ENCODE data around the gene MDN1. TPM values are rescaled to one million over a fixed set of nuclear protein-coding genes. Genes with fewer than 3 reads are reported as not detected.
A peak's percentile ranks its signal among the peaks of the same experiment; 100 is the strongest.

The MDN1 gene
- total RNA-seq, 4 donors from 2014 or later = 14.5 to 38.6 (median 27.8) TPM

DNA sequence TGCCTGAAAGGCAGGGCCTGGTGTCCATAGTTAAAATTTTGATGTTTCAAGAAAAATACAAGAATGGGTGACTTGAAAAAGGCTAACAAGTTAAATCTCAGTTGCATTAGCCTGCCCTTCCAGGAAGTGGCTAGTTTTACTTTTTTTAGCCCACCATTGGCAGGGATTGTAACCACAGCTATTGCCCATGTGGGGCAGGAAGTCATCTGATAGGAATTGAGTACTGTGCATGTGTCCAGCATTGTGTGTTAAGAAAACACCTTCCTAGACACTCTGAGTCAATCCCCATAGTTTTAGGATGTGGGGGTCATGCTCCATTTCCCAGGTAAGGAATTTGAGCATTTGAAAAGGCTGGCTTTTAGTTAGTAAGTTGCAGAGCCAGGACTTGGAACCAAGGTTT lies 207.9 kb downstream of the MDN1 start:
- DNase-seq (ENCODE audit: low spot score in 2 of 2) = no peak
- H3K4me3 ChIP-seq (ENCODE audit: low read depth, poor library complexity, severe bottlenecking) = no peak overlapping the region
- TF ChIP-seq, protein P1, sequence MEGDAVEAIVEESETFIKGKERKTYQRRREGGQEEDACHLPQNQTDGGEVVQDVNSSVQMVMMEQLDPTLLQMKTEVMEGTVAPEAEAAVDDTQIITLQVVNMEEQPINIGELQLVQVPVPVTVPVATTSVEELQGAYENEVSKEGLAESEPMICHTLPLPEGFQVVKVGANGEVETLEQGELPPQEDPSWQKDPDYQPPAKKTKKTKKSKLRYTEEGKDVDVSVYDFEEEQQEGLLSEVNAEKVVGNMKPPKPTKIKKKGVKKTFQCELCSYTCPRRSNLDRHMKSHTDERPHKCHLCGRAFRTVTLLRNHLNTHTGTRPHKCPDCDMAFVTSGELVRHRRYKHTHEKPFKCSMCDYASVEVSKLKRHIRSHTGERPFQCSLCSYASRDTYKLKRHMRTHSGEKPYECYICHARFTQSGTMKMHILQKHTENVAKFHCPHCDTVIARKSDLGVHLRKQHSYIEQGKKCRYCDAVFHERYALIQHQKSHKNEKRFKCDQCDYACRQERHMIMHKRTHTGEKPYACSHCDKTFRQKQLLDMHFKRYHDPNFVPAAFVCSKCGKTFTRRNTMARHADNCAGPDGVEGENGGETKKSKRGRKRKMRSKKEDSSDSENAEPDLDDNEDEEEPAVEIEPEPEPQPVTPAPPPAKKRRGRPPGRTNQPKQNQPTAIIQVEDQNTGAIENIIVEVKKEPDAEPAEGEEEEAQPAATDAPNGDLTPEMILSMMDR (IDR thresholded peaks at IDR 0.05) = no peak
- TF ChIP-seq POLR2A (IDR thresholded peaks at IDR 0.05) = no peak
- intact Hi-C loops (cut with DNase I; ENCODE audit: low total_unique reads) = loop anchor here (10.0 kb wide), 1 partner anchor 177 kb away; the partner anchor contains the start of gene ANKRD6

DNA sequence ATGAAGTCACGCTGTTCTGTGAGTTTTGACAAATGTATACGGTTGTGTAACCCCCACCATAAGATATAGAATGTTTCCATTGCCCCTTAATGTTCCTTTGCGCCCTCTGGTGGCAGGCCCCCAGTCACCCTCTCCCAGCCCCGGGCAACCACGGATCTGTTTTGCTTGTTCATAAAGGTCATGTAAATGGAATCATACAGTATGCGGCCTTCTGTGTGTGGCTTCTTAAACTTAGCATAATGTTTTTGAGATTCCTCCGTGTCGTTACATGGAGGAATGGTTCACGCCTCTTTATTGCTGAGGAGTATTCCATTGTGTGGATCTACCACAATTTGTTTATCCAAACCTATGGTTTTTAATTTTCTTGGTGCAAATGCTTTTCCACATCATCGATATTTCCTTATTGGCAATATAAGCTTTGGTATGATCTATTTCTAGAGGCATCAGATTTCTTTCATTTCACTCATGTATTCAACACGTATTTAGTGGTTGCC lies 209.4 kb downstream of the MDN1 start:
- 60 to 64% methylated on average over 11 of the region's 11 CpGs for WGBS, 2 donors
- no peak overlapping the region for H3K4me3 ChIP-seq (ENCODE audit: low read depth, poor library complexity, severe bottlenecking)
- TF ChIP-seq, protein P1 (IDR thresholded peaks at IDR 0.05) = no peak
- TF ChIP-seq POLR2A (IDR thresholded peaks at IDR 0.05) = no peak
- intact Hi-C loops (cut with DNase I; ENCODE audit: low total_unique reads) = loop anchor here (10.0 kb wide), 1 partner anchor 175 kb away; the partner anchor contains the start of gene ANKRD6
- peak; percentile 32 to 91 for DNase-seq (ENCODE audit: low spot score in 2 of 2)

DNA sequence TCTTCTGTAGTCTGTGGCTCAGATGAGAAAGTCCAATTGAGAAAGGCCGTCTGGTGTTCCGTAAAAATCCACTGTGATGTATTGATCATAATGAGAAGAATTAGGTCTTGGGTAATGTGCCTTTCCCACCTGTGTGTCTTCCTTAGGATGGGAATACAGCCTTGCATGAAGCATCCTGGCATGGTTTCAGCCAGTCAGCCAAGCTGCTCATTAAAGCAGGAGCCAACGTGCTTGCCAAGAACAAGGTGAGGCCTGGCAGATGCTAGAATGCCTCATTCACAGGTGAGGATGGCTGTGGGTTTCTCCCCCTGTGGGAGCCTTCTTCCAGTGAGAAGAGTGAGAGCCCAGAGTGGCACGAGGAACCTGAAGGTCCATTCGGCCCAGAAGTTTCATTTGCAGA lies 213.7 kb downstream of the MDN1 start:
- intact Hi-C loops (cut with DNase I; ENCODE audit: low total_unique reads) = no loop called here
- DNase-seq (ENCODE audit: low spot score in 2 of 2) = peak in 1 of 2 donors; percentile 18
- TF ChIP-seq, protein P1 (IDR thresholded peaks at IDR 0.05) = no peak
- no peak for TF ChIP-seq POLR2A (IDR thresholded peaks at IDR 0.05)
- H3K4me3 ChIP-seq (ENCODE audit: low read depth, poor library complexity, severe bottlenecking) = no peak overlapping the region
- WGBS, 2 donors = 63 to 70% methylated on average over 5 of the region's 5 CpGs

DNA sequence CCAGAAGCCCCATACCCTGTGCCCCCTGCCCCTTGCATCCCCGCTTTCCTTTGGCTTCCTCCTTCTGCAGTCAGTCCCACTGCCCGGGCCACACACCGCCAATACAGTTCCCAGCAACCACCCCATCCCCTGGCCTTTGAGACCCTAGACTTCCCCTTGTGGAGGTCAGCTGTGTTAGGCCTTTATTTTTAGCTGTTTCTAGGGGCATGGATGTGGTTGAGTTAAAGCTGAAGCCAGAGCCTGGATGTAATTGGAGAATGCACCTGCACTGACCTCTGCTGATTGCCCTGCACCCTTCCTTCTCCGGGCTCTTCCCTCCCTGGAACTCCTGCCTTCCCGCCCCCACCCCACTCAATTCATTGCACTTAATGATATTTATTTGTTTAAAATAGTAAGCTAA lies 214.9 kb downstream of the MDN1 start:
- no peak for DNase-seq (ENCODE audit: low spot score in 2 of 2)
- intact Hi-C loops (cut with DNase I; ENCODE audit: low total_unique reads) = no loop called here
- H3K4me3 ChIP-seq (ENCODE audit: low read depth, poor library complexity, severe bottlenecking) = no peak overlapping the region
- no peak for TF ChIP-seq POLR2A (IDR thresholded peaks at IDR 0.05)
- TF ChIP-seq, protein P1 (IDR thresholded peaks at IDR 0.05) = no peak
- WGBS, 2 donors = 93 to 94% methylated on average over 5 of the region's 5 CpGs

DNA sequence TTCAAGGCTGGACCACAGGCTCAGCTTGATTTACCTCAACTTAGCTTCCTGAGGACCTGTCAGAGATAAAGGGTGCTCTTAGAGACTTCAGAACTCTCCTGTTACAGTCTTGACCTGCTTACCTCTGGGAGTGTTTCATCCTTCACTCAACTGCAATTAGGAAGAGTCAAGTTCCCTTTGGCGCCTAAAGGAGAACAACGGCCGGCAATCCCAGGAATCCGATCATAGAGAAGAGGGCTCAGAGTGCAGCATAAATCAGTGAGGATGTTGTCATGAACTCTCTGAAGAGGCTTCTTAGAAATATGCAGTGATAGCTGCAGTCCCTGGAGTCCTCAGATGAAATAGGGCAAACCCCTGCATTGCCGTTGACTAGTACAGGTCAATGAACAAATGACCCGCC lies 217.4 kb downstream of the MDN1 start:
- WGBS, 2 donors = 98 to 99% methylated on average over 6 of the region's 6 CpGs
- DNase-seq (ENCODE audit: low spot score in 2 of 2) = no peak
- no peak overlapping the region for H3K4me3 ChIP-seq (ENCODE audit: low read depth, poor library complexity, severe bottlenecking)
- no peak for TF ChIP-seq POLR2A (IDR thresholded peaks at IDR 0.05)
- TF ChIP-seq, protein P1 (IDR thresholded peaks at IDR 0.05) = no peak
- intact Hi-C loops (cut with DNase I; ENCODE audit: low total_unique reads) = no loop called here

DNA sequence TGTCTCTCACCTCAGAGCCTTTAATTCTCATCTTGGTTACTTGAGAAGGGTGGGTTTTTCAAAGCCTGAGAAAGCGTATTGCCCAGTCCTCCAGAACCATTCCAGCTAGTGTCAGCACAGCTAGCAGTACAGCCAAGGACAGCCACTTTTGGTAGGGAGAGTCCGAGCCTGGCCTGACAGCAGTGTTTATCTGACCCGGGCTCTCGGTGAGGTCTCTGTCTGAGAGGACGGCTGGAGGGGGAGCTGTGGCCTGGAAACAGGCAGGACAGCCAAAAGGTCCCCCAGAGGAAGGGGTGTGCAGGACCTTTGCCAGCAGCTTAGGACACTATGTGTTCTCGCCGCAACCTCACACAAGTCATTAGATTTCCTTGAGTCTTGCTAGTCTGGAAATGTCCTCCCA lies 219.9 kb downstream of the MDN1 start:
- H3K4me3 ChIP-seq (ENCODE audit: low read depth, poor library complexity, severe bottlenecking) = no peak overlapping the region
- intact Hi-C loops (cut with DNase I; ENCODE audit: low total_unique reads) = loop anchor here (10.0 kb wide), 1 partner anchor 105 kb away; no protein-coding TSS in a partner anchor
- 84 to 89% methylated on average over 7 of the region's 7 CpGs for WGBS, 2 donors
- no peak for DNase-seq (ENCODE audit: low spot score in 2 of 2)
- no peak for TF ChIP-seq POLR2A (IDR thresholded peaks at IDR 0.05)
- TF ChIP-seq, protein P1 (IDR thresholded peaks at IDR 0.05) = no peak
